ENCODE data around the gene CLCN5.

GRCh38 chrX:50147972-50148371 lies 225.6 kb downstream of the CLCN5 start:
- TF ChIP-seq EZH2 (IDR thresholded peaks at IDR 0.05; ENCODE audit: borderline replicate concordance, low read length) (no peak), CTCF (conservative IDR thresholded peaks at IDR 0.05 in 1 of 2, IDR thresholded peaks at IDR 0.05 in 1 of 2; ENCODE audit: extremely low read depth in 1 of 2, insufficient read depth in 1 of 2, low read depth in 1 of 2, low read length in 2 of 2) (no peak)

Measured in mammary epithelial cell (primary cell).